Left cardiac atrium (tissue), 4 donors: ENCODE results near the gene PDZD2. TPM values are rescaled to one million over a fixed set of nuclear protein-coding genes. Genes with fewer than 3 reads are reported as not detected.

Source experiments
- ATAC-seq, 2 donors: fragments of 200-7000 bp; cut with Tn5 transposase; one replicate each; pipeline ENCODE4 v1.9.1; 2020; ENCODE audit warnings: mild to moderate bottlenecking in 2 of 2, moderate library complexity in 2 of 2
- DNase-seq: peaks from one replicate; pipeline ENCODE4 v3.0.0-alpha.2; 2020
- intact Hi-C, 2 donors: fragments of 100-400 bp; cut with DNase I; formaldehyde crosslinking; loops; one replicate each; pipeline versions ENCODE4 v1.14.1 to v1.15.1; 2022 to 2023
- microRNA-seq, 2 donors: library from miRNA; unstranded; fragments of <30 nt; microRNA quantifications; one replicate each; pipeline ENCODE4 v1.2.0, GENCODE V29; 2020
- total RNA-seq, 2 donors: library from RNA; stranded (reverse); fragmentation: NEBNext Ultra II Directional; extraction: Animal tissue kit (Norgen Biotek cat#: 25700); gene quantifications; one replicate each; pipeline ENCODE4 v1.2.1, GENCODE V29; 2021
- donor health status: DM: no; HTN: yes; CAD: no.
- donor health status: DM: no; HTN: yes; CAD: no; lungs with severe emphysema.
- donor health status: DM: yes; HTN: yes; CAD: no.
- donor health status: Dilated cardiomyopathy.

Gene PDZD2
- total RNA-seq, 2 donors from 2014 or later: 66.2 to 77.3 TPM

GRCh38 chr5:32145378-32145777, 506.4 kb downstream of the PDZD2 start:
- no peak for DNase-seq
- peak in 1 of 2 donors; percentile 8 for ATAC-seq
- intact Hi-C loops: no loop called here

DNA sequence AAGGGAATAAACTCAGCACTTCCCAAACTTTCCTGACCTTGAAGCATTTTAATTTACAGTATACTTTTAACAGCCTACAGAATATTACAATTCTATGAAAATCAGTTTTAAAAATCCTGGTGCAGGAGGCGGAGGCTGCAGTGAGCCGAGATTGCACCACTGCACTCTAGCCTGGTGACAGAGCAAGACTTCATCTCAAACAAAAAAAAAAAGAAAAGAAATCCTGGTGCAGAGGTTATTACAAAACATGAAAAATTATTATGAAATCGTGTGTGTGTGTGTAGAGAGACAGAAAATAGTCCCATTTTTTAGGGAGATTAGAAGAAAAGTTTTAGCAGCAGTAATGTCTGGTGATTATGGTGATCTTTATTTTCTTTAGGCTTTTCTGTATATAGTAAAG, 508.3 kb downstream of the PDZD2 start:
- ATAC-seq (peak; percentile 22 to 28), DNase-seq (no peak)
- intact Hi-C loops: no loop called here

- DNase-seq (no peak), ATAC-seq (no peak)
- intact Hi-C loops: no loop called here
These were observed 509.0 kb downstream of the PDZD2 start for GRCh38 chr5:32147959-32148358.

DNA sequence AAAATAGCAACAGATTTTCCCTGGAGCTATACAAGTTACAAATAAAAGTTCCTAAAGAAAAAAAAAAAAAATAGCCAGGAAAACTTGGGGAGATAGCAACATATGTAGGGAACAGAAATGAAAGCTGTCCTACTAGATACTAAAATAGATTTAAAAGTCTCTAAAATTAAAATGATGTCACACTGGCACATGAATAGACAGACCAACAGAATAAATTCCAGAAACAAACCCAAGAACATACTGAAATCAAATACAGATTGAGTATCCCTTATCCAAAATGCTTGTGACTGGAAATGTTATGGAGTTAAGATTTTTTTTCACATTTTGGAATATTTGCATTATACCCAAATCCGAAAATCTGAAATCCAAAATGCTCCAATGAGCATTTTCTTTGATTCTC, 511.4 kb downstream of the PDZD2 start:
- ATAC-seq (no peak), DNase-seq (no peak)
- intact Hi-C loops: no loop called here

DNA sequence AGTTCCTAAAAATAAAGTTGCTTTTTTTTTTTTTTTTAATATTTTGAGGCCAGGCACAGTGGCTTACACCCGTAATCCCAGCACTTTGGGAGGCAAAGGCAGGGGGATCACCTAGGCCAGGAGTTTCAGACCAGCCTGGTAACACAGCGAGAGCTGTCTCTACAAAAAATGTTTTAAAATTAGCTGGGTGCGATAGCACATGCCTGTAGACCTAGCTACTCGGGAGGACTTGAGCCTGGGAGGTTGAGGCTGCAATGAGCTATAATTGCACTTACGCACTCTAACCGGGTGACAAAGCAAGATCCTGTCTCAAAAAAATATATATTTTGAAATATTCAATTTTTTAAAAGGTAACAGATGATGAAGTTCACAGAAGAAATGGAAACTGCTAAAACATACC, 512.3 kb downstream of the PDZD2 start:
- intact Hi-C loops: no loop called here
- ATAC-seq (peak in 1 of 2 donors; percentile 26), DNase-seq (no peak)

DNA sequence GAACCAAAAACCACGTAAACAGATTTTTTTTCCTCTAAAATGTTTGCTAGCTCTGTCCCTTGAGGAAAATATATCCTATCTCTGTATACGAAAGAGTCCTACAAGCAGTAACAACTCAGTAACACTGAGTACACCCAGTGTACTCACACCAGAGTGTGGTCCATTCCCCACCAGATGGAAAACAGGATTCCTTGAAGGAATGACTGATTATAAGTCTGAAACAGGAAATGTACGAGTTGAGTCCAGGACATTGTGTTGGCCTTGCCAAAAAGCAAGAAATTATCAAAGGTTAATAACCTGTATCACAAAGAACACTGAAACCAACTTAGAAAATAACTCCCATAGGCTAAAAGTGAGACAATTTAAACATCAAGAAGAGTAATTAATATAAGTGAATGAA, 514.8 kb downstream of the PDZD2 start:
- DNase-seq (no peak), ATAC-seq (peak; percentile 28 to 56)
- intact Hi-C loops: no loop called here

DNA sequence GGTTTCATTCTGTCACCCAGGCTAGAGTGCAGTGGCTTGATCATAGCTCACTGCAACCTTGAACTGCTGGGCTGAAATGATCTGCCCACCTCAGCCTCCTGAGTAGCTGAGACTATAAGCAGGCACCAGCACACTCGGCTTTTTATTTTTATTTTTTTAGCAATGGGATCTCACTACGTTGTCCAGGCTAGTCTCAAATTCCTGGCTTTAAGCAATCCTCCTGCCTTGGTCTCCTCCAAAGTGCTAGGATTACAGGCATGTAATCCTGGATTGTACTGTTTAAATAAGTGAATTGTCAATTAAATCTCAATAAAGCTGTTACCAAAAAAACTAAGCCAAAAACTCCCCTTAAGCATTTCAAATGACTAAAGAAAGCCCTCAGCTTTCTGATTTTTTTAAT, 516.3 kb downstream of the PDZD2 start:
- ATAC-seq: no peak
- no peak for DNase-seq
- intact Hi-C loops: no loop called here

GRCh38 chr5:32156635-32157034, 517.7 kb downstream of the PDZD2 start:
- DNase-seq: no peak
- intact Hi-C loops: no loop called here

GRCh38 chr5:32157078-32157477, 518.1 kb downstream of the PDZD2 start:
- no peak for DNase-seq
- intact Hi-C loops: no loop called here
- ATAC-seq: peak in 1 of 2 donors; percentile 19

More at GRCh38 chr5:32156635-32157034, 517.7 kb downstream of the PDZD2 start:
- ATAC-seq: no peak

DNA sequence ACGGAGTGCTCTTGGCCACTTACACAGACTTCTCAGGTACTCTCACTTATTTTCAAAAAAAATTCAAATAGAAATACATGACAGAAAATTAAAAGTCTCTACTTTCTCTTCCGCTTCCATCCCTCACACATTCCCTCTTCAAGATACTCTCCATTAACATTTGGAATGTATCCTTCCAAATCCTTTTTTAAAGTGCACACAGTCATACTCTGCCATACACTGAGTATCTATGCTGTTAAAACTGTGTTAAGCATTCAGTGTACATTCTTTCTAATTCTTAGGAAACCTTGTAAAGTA, 519.7 kb downstream of the PDZD2 start:
- intact Hi-C loops: no loop called here
- no peak for ATAC-seq

GRCh38 chr5:32159328-32160072, 520.6 kb downstream of the PDZD2 start:
- intact Hi-C loops: no loop called here
- DNase-seq (no peak), ATAC-seq (no peak)

More for the DNA sequence above, 519.7 kb downstream of the PDZD2 start:
- no peak for DNase-seq

DNA sequence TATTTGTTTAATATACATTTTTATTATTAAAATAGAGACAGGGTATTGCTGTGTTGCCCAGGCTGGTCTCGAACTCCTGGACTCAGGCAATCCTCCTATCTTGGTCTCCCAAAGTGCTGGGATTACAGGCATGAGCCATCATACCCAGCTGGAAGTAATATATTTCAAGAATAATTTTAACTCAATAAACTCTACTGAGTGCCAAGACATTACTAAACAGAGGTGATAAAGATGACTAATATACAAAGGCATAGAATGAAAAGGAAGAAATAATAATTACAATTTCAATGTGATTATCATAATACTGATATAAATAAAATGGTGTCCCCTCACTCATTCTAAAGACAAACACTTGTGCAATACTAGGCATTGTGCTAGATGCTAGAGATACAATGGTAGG, 521.3 kb downstream of the PDZD2 start:
- intact Hi-C loops: no loop called here
- ATAC-seq (peak in 1 of 2 donors; percentile 14), DNase-seq (no peak)

Small RNA genes lying within 50 kb of the gene (microRNA-seq; reads per million reads assigned to microRNA genes)
- 0 reads per million in 2 donors for gene MIR4279

Other genes with a start within 250 kb of the PDZD2 start
- 10 to 100 TPM; 31.5 to 33.9 TPM for gene DROSHA, start 107.0 kb upstream of the PDZD2 start, total RNA-seq
- 10 to 100 TPM; 17.0 to 22.5 TPM for gene C5orf22, start 106.8 kb upstream of the PDZD2 start, total RNA-seq